Psoas muscle (tissue), 8 donors: ENCODE results near the gene FOXA1. TPM values are rescaled to one million over a fixed set of nuclear protein-coding genes. Genes with fewer than 3 reads are reported as not detected.

Source experiments
- ATAC-seq, 4 donors: fragments of 200-7000 bp; cut with Tn5 transposase; one replicate each; pipeline ENCODE4 v1.9.1; 2020; ENCODE audit warnings: moderate library complexity in 3 of 4, mild to moderate bottlenecking in 2 of 4
- DNase-seq, 2 donors: peaks; one replicate each; pipeline ENCODE4 v3.0.0-alpha.2; 2020
- H3K27ac ChIP-seq: fragments of 200-600 bp; one replicate; pipeline ENCODE4 v1.8.0; 2022
- H3K27me3 ChIP-seq, 3 donors: fragments of 200-600 bp in 1 of 3; one replicate each; pipeline versions ENCODE4 v1.6.1 to v1.8.0; 2013 to 2022; ENCODE audit warnings: low read length in 2 of 3, mild to moderate bottlenecking in 2 of 3, moderate library complexity in 1 of 3; ENCODE audit not compliant: insufficient read depth in 3 of 3
- H3K36me3 ChIP-seq, 2 donors: fragments of 200-600 bp in 1 of 2; one replicate each; pipeline versions ENCODE4 v1.6.1 to v1.8.0; 2013 to 2022; ENCODE audit warnings: low read depth in 1 of 2, mild to moderate bottlenecking in 1 of 2, moderate library complexity in 1 of 2; ENCODE audit not compliant: insufficient read depth in 1 of 2
- H3K4me1 ChIP-seq: fragments of 200-600 bp; one replicate; pipeline ENCODE4 v1.8.0; 2022
- H3K4me3 ChIP-seq: fragments of 200-600 bp; one replicate; pipeline ENCODE4 v1.8.0; 2022; ENCODE audit warnings: mild to moderate bottlenecking
- H3K9me3 ChIP-seq: fragments of 200-600 bp; one replicate; pipeline ENCODE4 v1.8.0; 2022
- CTCF ChIP-seq: fragments of 200-600 bp; IDR thresholded peaks from one replicate; pipeline ENCODE4 v1.8.0; 2022; ENCODE audit warnings: antibody characterized with exemption
- WGBS, 3 donors: extraction: QIAGEN DNeasy Blood & Tissue Kit; methylation state at CpG; one replicate each; pipeline versions ENCODE4 v1.1.6 to v1.1.7; 2013; 5-methylcytosine and 5-hydroxymethylcytosine counted together
- intact Hi-C, 2 donors: fragments of 100-400 bp; cut with DNase I; formaldehyde crosslinking; loops; one replicate each; pipeline versions ENCODE4 v1.11.0 to v1.14.2; 2022
- polyA plus RNA-seq, 3 donors: library from polyadenylated mRNA; stranded (reverse); fragments of 200-250 nt; gene quantifications; one replicate each; pipeline ENCODE4 v1.2.3, GENCODE V29; 2013
- total RNA-seq, 4 donors: library from RNA; stranded (reverse); fragmentation: NEBNext Ultra II Directional in 2 of 4; extraction: Animal tissue kit (Norgen Biotek cat#: 25700) in 2 of 4; gene quantifications; one replicate each; pipeline versions ENCODE4 v1.2.1 to v1.2.4, GENCODE V29; 2021 to 2023
- donor health status: healthy with polysubstance abuse.
- donor health status: DM: no; HTN: no; CAD: no; lungs with moderate emphysema.
- donor health status: Bipolar disorder and iron deficiency.
- donor health status: healthy.
- donor health status: DM: yes; HTN: yes; CAD: no.
- donor health status: DM: no; HTN: no; CAD: no.
- donor health status: DM: no; HTN: no; CAD: no.
- donor health status: DM: yes; HTN: yes; CAD: no.

The FOXA1 gene
- total and polyA plus RNA-seq, 7 donors = 0.01 TPM; not detected in 6

- H3K4me3 ChIP-seq = peak overlapping the region; percentile 62
- intact Hi-C loops = loop anchor here in 1 of 2 donors (10.0 kb wide), 1 partner anchor 350 kb away; no protein-coding TSS in a partner anchor
- H3K4me1 ChIP-seq = peaks cover 30% of the 10 kb centered on the region
- H3K27ac ChIP-seq = no peak overlapping the region
- no peaks in the 10 kb centered on the region for H3K9me3 ChIP-seq
- H3K27me3 ChIP-seq = peaks cover 5 to 98% (median 57%) of the 10 kb centered on the region in 3 donors
- TF ChIP-seq CTCF = peak; percentile 49
- DNase-seq (no peak), ATAC-seq (peak in 1 of 4 donors; percentile 6)
- WGBS, 3 donors = 1 to 2% (median 2%) methylated on average over 46 to 56 of the region's 56 CpGs
- H3K36me3 ChIP-seq = no peaks in the 10 kb centered on the region
These were observed 645 bp downstream of the FOXA1 start for GRCh38 chr14:37594238-37594970.

GRCh38 chr14:37593511-37594237 lies 1.4 kb downstream of the FOXA1 start:
- intact Hi-C loops = loop anchor here in 1 of 2 donors (10.0 kb wide), 1 partner anchor 349 kb away; no protein-coding TSS in a partner anchor
- Histone ChIP-seq H3K27ac (no peak overlapping the region), H3K36me3 (no peaks in the 10 kb centered on the region), H3K27me3 (peaks cover 5 to 98% (median 56%) of the 10 kb centered on the region in 3 donors), H3K9me3 (no peaks in the 10 kb centered on the region), H3K4me3 (peak overlapping the region; percentile 62), H3K4me1 (peaks cover 24% of the 10 kb centered on the region)
- 16 to 21% (median 20%) methylated on average over 14 of the region's 14 CpGs for WGBS, 3 donors
- ATAC-seq (no peak), DNase-seq (no peak)
- TF ChIP-seq CTCF = no peak

GRCh38 chr14:37592482-37593408 lies 2.3 kb downstream of the FOXA1 start:
- intact Hi-C loops = loop anchor here in 1 of 2 donors (10.0 kb wide), 1 partner anchor 348 kb away; no protein-coding TSS in a partner anchor
- no peak for DNase-seq
- Histone ChIP-seq H3K27me3 (peaks cover 5 to 98% (median 55%) of the 10 kb centered on the region in 3 donors), H3K9me3 (no peaks in the 10 kb centered on the region), H3K36me3 (no peaks in the 10 kb centered on the region), H3K4me1 (peaks cover 17% of the 10 kb centered on the region), H3K4me3 (no peak overlapping the region), H3K27ac (no peak overlapping the region)
- TF ChIP-seq CTCF = no peak
- ATAC-seq = no peak
- WGBS, 3 donors = 3 to 8% (median 7%) methylated on average over 41 to 42 of the region's 42 CpGs

GRCh38 chr14:37591941-37592481 lies 3.0 kb downstream of the FOXA1 start:
- intact Hi-C loops = loop anchor here in 1 of 2 donors (10.0 kb wide), 1 partner anchor 347 kb away; no protein-coding TSS in a partner anchor
- ATAC-seq (no peak), DNase-seq (no peak)
- Histone ChIP-seq H3K4me1 (peaks cover 17% of the 10 kb centered on the region), H3K27me3 (peaks cover 5 to 98% (median 50%) of the 10 kb centered on the region in 3 donors), H3K36me3 (no peaks in the 10 kb centered on the region), H3K27ac (no peak overlapping the region), H3K4me3 (no peak overlapping the region), H3K9me3 (no peaks in the 10 kb centered on the region)
- no peak for TF ChIP-seq CTCF
- 2 to 4% (median 2%) methylated on average over 48 to 58 of the region's 58 CpGs for WGBS, 3 donors
